ENCODE results near the gene CBR3. TPM values are rescaled to one million over a fixed set of nuclear protein-coding genes. Genes with fewer than 3 reads are reported as not detected.

Gene CBR3
- total RNA-seq, 1 experiment from 2014 or later: 23.1 TPM

- no peak for DNase-seq (ENCODE audit: low read depth, low spot score)
- in situ Hi-C loops (cut with HindIII; ENCODE audit: low pct_unique_long_range_greater_than_20kb, low sequenced_read_pairs): no loop called here
These were observed 32.7 kb downstream of the CBR3 start for GRCh38 chr21:36167541-36167940.

- no peak for DNase-seq (ENCODE audit: low read depth, low spot score)
- in situ Hi-C loops (cut with HindIII; ENCODE audit: low pct_unique_long_range_greater_than_20kb, low sequenced_read_pairs): no loop called here
These were observed 34.7 kb downstream of the CBR3 start for GRCh38 chr21:36169470-36170128.

GRCh38 chr21:36170823-36171222 is 35.9 kb downstream of the CBR3 start:
- in situ Hi-C loops (cut with HindIII; ENCODE audit: low pct_unique_long_range_greater_than_20kb, low sequenced_read_pairs): no loop called here
- DNase-seq (ENCODE audit: low read depth, low spot score): no peak

GRCh38 chr21:36171336-36171735 is 36.5 kb downstream of the CBR3 start:
- in situ Hi-C loops (cut with HindIII; ENCODE audit: low pct_unique_long_range_greater_than_20kb, low sequenced_read_pairs): no loop called here
- no peak for DNase-seq (ENCODE audit: low read depth, low spot score)

- in situ Hi-C loops (cut with HindIII; ENCODE audit: low pct_unique_long_range_greater_than_20kb, low sequenced_read_pairs): no loop called here
- DNase-seq (ENCODE audit: low read depth, low spot score): no peak
These were observed 37.0 kb downstream of the CBR3 start for GRCh38 chr21:36171741-36172331.

GRCh38 chr21:36174780-36175179 is 39.9 kb downstream of the CBR3 start:
- in situ Hi-C loops (cut with HindIII; ENCODE audit: low pct_unique_long_range_greater_than_20kb, low sequenced_read_pairs): no loop called here
- DNase-seq (ENCODE audit: low read depth, low spot score): no peak

- no peak for DNase-seq (ENCODE audit: low read depth, low spot score)
- in situ Hi-C loops (cut with HindIII; ENCODE audit: low pct_unique_long_range_greater_than_20kb, low sequenced_read_pairs): no loop called here
These were observed 41.1 kb downstream of the CBR3 start for GRCh38 chr21:36175771-36176565.

GRCh38 chr21:36178349-36178748 is 43.5 kb downstream of the CBR3 start:
- no peak for DNase-seq (ENCODE audit: low read depth, low spot score)

GRCh38 chr21:36179145-36179544 is 44.3 kb downstream of the CBR3 start:
- DNase-seq (ENCODE audit: low read depth, low spot score): no peak
- in situ Hi-C loops (cut with HindIII; ENCODE audit: low pct_unique_long_range_greater_than_20kb, low sequenced_read_pairs): no loop called here

More at GRCh38 chr21:36178349-36178748, 43.5 kb downstream of the CBR3 start:
- in situ Hi-C loops (cut with HindIII; ENCODE audit: low pct_unique_long_range_greater_than_20kb, low sequenced_read_pairs): no loop called here

GRCh38 chr21:36180963-36181362 is 46.1 kb downstream of the CBR3 start:
- no peak for DNase-seq (ENCODE audit: low read depth, low spot score)
- in situ Hi-C loops (cut with HindIII; ENCODE audit: low pct_unique_long_range_greater_than_20kb, low sequenced_read_pairs): no loop called here

- no peak for DNase-seq (ENCODE audit: low read depth, low spot score)
- in situ Hi-C loops (cut with HindIII; ENCODE audit: low pct_unique_long_range_greater_than_20kb, low sequenced_read_pairs): no loop called here
These were observed 48.4 kb downstream of the CBR3 start for GRCh38 chr21:36183144-36183795.

- in situ Hi-C loops (cut with HindIII; ENCODE audit: low pct_unique_long_range_greater_than_20kb, low sequenced_read_pairs): no loop called here
- no peak for DNase-seq (ENCODE audit: low read depth, low spot score)
These were observed 49.7 kb downstream of the CBR3 start for GRCh38 chr21:36184545-36184944.

- DNase-seq (ENCODE audit: low read depth, low spot score): no peak
- in situ Hi-C loops (cut with HindIII; ENCODE audit: low pct_unique_long_range_greater_than_20kb, low sequenced_read_pairs): no loop called here
These were observed 50.6 kb downstream of the CBR3 start for GRCh38 chr21:36185523-36185922.

- no peak for DNase-seq (ENCODE audit: low read depth, low spot score)
- in situ Hi-C loops (cut with HindIII; ENCODE audit: low pct_unique_long_range_greater_than_20kb, low sequenced_read_pairs): no loop called here
These were observed 51.2 kb downstream of the CBR3 start for GRCh38 chr21:36186081-36186480.

GRCh38 chr21:36186506-36187399 is 51.9 kb downstream of the CBR3 start:
- in situ Hi-C loops (cut with HindIII; ENCODE audit: low pct_unique_long_range_greater_than_20kb, low sequenced_read_pairs): no loop called here
- no peak for DNase-seq (ENCODE audit: low read depth, low spot score)

GRCh38 chr21:36188081-36188681 is 53.3 kb downstream of the CBR3 start:
- in situ Hi-C loops (cut with HindIII; ENCODE audit: low pct_unique_long_range_greater_than_20kb, low sequenced_read_pairs): no loop called here
- DNase-seq (ENCODE audit: low read depth, low spot score): no peak

GRCh38 chr21:36188937-36189336 is 54.1 kb downstream of the CBR3 start:
- no peak for DNase-seq (ENCODE audit: low read depth, low spot score)
- in situ Hi-C loops (cut with HindIII; ENCODE audit: low pct_unique_long_range_greater_than_20kb, low sequenced_read_pairs): no loop called here
